HCT116 (cell line): ENCODE measurements around the gene FERMT2.

Experiments used
- JUND ChIP-seq: IDR thresholded peaks from 2 replicates; pipeline ENCODE4 v1.6.1; 2012
- POLR2A ChIP-seq: IDR thresholded peaks from 2 replicates; pipeline ENCODE4 v1.7.0; 2011; ENCODE audit warnings: borderline replicate concordance; ENCODE audit not compliant: insufficient read depth, insufficient read length; ENCODE audit errors: extremely low read depth
- POLR2AphosphoS5 ChIP-seq: IDR thresholded peaks from 2 replicates; pipeline ENCODE4 v1.6.1; 2011; ENCODE audit warnings: mild to moderate bottlenecking, low read depth, low read length, moderate library complexity
- REST ChIP-seq: IDR thresholded peaks from 2 replicates; pipeline ENCODE4 v1.6.1; 2012; ENCODE audit warnings: low read depth
- SP1 ChIP-seq: IDR thresholded peaks from 2 replicates; pipeline ENCODE4 v1.6.1; 2012; ENCODE audit warnings: low read depth
- ZBTB33 ChIP-seq: IDR thresholded peaks from 2 replicates; pipeline ENCODE4 v1.6.1; 2011; ENCODE audit warnings: mild to moderate bottlenecking, low read length, moderate library complexity; ENCODE audit not compliant: insufficient replicate concordance; ENCODE audit errors: extremely low read depth
- ZNF274 ChIP-seq: fragments of 200-500 bp; sonication (Bioruptor generic); IDR thresholded peaks from 2 replicates; pipeline ENCODE4 v1.6.1; 2014; ENCODE audit warnings: mild to moderate bottlenecking, low read depth, low read length, inconsistent platforms
- TF ChIP-seq, protein P1 (sequence below), 3 experiments: fragments of 200-600 bp in 1 of 3; sonication (generic) in 1 of 3; IDR thresholded peaks in 2 of 3; conservative IDR thresholded peaks in 1 of 3; 2 replicates each; pipeline ENCODE4 v1.5.1; 2012 to 2017; ENCODE audit warnings: low read depth in 2 of 3, low read length in 2 of 3, antibody characterized with exemption in 1 of 3, borderline replicate concordance in 1 of 3, control low read depth in 1 of 3, mild to moderate bottlenecking in 1 of 3, mixed read lengths in 1 of 3, mixed run types in 1 of 3, moderate library complexity in 1 of 3; ENCODE audit not compliant: insufficient read depth in 1 of 3

GRCh38 chr14:52848626-52849025, 102.2 kb downstream of the FERMT2 start:
- TF ChIP-seq ZNF274: no peak
- TF ChIP-seq, protein P1, sequence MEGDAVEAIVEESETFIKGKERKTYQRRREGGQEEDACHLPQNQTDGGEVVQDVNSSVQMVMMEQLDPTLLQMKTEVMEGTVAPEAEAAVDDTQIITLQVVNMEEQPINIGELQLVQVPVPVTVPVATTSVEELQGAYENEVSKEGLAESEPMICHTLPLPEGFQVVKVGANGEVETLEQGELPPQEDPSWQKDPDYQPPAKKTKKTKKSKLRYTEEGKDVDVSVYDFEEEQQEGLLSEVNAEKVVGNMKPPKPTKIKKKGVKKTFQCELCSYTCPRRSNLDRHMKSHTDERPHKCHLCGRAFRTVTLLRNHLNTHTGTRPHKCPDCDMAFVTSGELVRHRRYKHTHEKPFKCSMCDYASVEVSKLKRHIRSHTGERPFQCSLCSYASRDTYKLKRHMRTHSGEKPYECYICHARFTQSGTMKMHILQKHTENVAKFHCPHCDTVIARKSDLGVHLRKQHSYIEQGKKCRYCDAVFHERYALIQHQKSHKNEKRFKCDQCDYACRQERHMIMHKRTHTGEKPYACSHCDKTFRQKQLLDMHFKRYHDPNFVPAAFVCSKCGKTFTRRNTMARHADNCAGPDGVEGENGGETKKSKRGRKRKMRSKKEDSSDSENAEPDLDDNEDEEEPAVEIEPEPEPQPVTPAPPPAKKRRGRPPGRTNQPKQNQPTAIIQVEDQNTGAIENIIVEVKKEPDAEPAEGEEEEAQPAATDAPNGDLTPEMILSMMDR (IDR thresholded peaks at IDR 0.05 in 2 of 3, conservative IDR thresholded peaks at IDR 0.05 in 1 of 3; ENCODE audit: borderline replicate concordance in 1 of 3, insufficient read depth in 1 of 3, low read depth in 2 of 3, low read length in 2 of 3): no peak
- no peak for TF ChIP-seq POLR2A
- TF ChIP-seq SP1: no peak
- no peak for TF ChIP-seq JUND
- TF ChIP-seq POLR2AphosphoS5: no peak
- no peak for TF ChIP-seq REST
- TF ChIP-seq ZBTB33: no peak
